ENCODE measurements around the gene MINDY4. TPM values are rescaled to one million over a fixed set of nuclear protein-coding genes. Genes with fewer than 3 reads are reported as not detected.

The MINDY4 gene
- total RNA-seq, 6 experiments from 2014 or later: 2.3 to 3.3 (median 2.6) TPM

- Mint-ChIP-seq H3K9me3 (no peaks in the 10 kb centered on the region), H3K4me3 (no peak overlapping the region), H3K27me3 (ENCODE audit: insufficient read depth) (peaks cover 2% of the 10 kb centered on the region), H3K36me3 (ENCODE audit: low read depth) (no peaks in the 10 kb centered on the region), H3K4me1 (ENCODE audit: low read depth) (peaks cover 61% of the 10 kb centered on the region), H3K27ac (no peak overlapping the region)
- DNase-seq: no peak
- TF ChIP-seq, protein P1, sequence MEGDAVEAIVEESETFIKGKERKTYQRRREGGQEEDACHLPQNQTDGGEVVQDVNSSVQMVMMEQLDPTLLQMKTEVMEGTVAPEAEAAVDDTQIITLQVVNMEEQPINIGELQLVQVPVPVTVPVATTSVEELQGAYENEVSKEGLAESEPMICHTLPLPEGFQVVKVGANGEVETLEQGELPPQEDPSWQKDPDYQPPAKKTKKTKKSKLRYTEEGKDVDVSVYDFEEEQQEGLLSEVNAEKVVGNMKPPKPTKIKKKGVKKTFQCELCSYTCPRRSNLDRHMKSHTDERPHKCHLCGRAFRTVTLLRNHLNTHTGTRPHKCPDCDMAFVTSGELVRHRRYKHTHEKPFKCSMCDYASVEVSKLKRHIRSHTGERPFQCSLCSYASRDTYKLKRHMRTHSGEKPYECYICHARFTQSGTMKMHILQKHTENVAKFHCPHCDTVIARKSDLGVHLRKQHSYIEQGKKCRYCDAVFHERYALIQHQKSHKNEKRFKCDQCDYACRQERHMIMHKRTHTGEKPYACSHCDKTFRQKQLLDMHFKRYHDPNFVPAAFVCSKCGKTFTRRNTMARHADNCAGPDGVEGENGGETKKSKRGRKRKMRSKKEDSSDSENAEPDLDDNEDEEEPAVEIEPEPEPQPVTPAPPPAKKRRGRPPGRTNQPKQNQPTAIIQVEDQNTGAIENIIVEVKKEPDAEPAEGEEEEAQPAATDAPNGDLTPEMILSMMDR (IDR thresholded peaks at IDR 0.05): no peak
Observed at GRCh38 chr7:30795161-30795948, 24.1 kb downstream of the MINDY4 start.

GRCh38 chr7:30796105-30796869 lies 25.1 kb downstream of the MINDY4 start:
- no peak overlapping the region for H3K27ac Mint-ChIP-seq
- H3K27me3 Mint-ChIP-seq (ENCODE audit: insufficient read depth): peaks cover 2% of the 10 kb centered on the region
- no peaks in the 10 kb centered on the region for H3K36me3 Mint-ChIP-seq (ENCODE audit: low read depth)
- H3K4me1 Mint-ChIP-seq (ENCODE audit: low read depth): peaks cover 65% of the 10 kb centered on the region
- H3K4me3 Mint-ChIP-seq: no peak overlapping the region
- TF ChIP-seq, protein P1 (IDR thresholded peaks at IDR 0.05): no peak
- DNase-seq: no peak
- no peaks in the 10 kb centered on the region for H3K9me3 Mint-ChIP-seq

DNA sequence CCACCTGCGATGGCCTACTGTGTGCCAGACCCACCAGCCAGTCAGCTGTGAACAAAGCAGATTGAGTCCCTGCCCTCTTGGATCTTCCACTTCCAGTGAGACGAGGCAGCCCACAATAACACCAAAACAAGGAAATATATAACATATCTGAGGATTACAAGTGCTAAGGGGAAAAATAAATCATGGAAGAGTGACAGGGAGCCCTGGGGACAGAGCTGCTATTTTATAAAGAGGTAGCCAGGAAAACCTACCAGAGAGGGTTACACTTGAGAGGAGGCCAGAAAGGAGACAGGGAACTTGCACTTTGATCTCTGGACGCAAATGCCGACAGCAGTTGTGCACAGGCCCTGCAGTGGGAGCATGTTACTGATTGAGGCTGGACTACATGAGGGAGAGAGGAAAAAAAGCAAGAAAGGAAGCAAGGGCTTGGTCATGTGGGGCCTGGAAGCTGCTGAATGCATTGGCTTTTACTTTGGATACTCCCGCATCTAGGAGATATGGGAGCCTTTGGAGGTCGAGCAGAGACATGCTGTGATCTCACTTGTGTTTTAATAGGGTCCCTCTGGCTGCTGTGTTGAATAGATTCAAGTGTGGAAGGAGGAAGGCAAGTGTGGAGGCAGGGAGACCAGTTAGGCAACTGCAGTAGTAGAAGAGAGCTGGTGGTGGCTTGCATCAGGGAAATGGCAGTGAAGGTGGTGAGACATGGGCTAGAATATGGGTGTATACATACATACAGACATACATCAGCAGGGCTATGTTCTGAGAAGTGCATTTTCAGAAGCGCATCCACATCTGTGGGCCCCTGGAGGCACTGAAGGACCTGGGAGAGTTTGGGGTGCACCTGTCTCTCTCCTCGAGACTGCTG lies 26.2 kb downstream of the MINDY4 start:
- DNase-seq: no peak
- TF ChIP-seq, protein P1 (IDR thresholded peaks at IDR 0.05): no peak
- Mint-ChIP-seq H3K4me3 (no peak overlapping the region), H3K36me3 (ENCODE audit: low read depth) (peaks cover 2% of the 10 kb centered on the region), H3K27ac (no peak overlapping the region), H3K27me3 (ENCODE audit: insufficient read depth) (peaks cover 2% of the 10 kb centered on the region), H3K9me3 (no peaks in the 10 kb centered on the region), H3K4me1 (ENCODE audit: low read depth) (peaks cover 76% of the 10 kb centered on the region)

DNA sequence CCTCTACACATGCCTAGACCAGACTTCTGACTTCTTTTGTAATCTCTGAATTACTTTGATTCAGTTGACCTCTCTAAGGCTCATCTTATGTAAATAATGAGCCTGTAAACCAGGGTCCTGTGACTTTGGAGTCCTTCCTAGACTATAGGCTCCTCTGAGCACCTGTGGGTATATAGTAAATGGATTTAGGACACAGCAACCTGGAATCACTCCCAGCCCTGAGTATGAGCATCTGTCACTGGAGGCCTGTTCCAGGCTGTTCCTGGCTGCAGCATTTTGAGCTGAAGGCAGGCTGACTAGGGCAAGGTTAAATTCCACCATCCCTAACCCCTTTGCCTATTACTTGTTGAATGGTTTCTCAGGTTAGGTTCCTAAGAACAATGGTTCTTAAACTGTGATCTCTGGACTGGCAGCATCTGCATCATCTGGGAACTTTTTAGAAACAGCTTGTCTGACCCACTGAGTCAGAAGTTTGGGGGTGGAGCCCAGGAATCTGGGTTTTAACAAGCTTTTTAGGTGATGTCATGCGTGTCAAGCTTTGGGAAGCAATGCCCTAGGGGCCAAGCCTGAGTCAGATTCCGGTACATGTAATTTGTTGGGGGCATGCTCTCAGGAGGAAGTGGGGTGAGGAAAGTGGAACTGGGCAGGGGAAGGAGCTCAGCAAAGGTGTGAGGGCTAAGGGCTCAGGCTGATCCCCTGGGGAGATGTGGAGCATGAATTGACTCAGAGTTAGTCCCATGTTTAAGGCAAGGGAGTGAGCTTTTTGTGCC lies 28.2 kb downstream of the MINDY4 start:
- TF ChIP-seq, protein P1 (IDR thresholded peaks at IDR 0.05): no peak
- peaks cover 11% of the 10 kb centered on the region for H3K36me3 Mint-ChIP-seq (ENCODE audit: low read depth)
- H3K4me1 Mint-ChIP-seq (ENCODE audit: low read depth): peaks cover 93% of the 10 kb centered on the region
- H3K9me3 Mint-ChIP-seq: no peaks in the 10 kb centered on the region
- no peaks in the 10 kb centered on the region; the same call in 1 of the 2 replicates for H3K27me3 Mint-ChIP-seq (ENCODE audit: insufficient read depth)
- peak overlapping the region; percentile 53 for H3K4me3 Mint-ChIP-seq
- peak overlapping the region; percentile 52 for H3K27ac Mint-ChIP-seq
- peak; percentile 87 for DNase-seq

Measured in HFFc6 (cell line).